ENCODE measurements around the gene PWWP2B. TPM values are rescaled to one million over a fixed set of nuclear protein-coding genes. Genes with fewer than 3 reads are reported as not detected.

The PWWP2B gene
- total and polyA plus RNA-seq, 2 experiments from 2014 or later: 0.66 to 5.8 TPM

DNA sequence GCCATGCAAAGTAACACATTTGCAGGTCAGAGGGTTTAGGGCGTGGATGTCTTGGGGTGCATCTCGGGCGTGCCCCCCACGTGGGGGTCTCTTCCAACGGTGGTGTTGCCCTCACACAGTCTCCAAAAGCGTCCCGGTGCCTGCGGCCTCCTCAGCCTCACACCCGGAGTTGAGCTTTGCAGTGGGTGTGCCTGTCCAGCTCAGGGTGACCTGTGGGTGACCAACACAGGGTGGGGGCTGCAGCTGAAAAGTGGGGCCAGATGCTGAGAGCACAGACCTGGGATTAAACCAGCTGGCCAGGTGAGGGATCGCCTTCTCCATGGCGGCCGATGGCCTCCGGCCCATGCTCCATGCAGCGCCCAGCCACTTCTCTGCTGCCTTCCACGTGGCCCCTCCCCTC is 63.1 kb downstream of the PWWP2B start:
- no peaks in the 10 kb centered on the region for H3K4me1 ChIP-seq (ENCODE audit: insufficient read depth)
- in situ Hi-C loops (cut with MboI): no loop called here
- no peaks in the 10 kb centered on the region for H3K79me2 ChIP-seq (ENCODE audit: insufficient read depth)
- no peak overlapping the region for H3K4me2 ChIP-seq (ENCODE audit: unreplicated experiment)
- H3K9ac ChIP-seq: no peak overlapping the region
- no peak overlapping the region for H3K4me3 ChIP-seq
- TF ChIP-seq EZH2phosphoT487 (IDR thresholded peaks at IDR 0.05; ENCODE audit: insufficient read depth, low read depth): no peak
- no peak for TF ChIP-seq EZH2 (IDR thresholded peaks at IDR 0.05; ENCODE audit: insufficient read depth, poor library complexity, severe bottlenecking)
- no peaks in the 10 kb centered on the region for H3K9me3 ChIP-seq (ENCODE audit: low read depth)
- DNase-seq: no peak
- no peaks in the 10 kb centered on the region for H3K9me2 ChIP-seq (ENCODE audit: insufficient read depth)
- H3F3A ChIP-seq (ENCODE audit: insufficient read depth): no peaks in the 10 kb centered on the region
- no peak overlapping the region for H3K27ac ChIP-seq
- no peaks in the 10 kb centered on the region for H4K20me1 ChIP-seq (ENCODE audit: insufficient read depth)
- 66 to 67% methylated on average over 15 of the region's 15 CpGs for WGBS, 2 experiments (ENCODE audit: low coverage in 1 of 2, low lambda C conversion rate in 2 of 2, missing lambda C conversion rate in 2 of 2)
- H2AFZ ChIP-seq: no peak overlapping the region
- H3K36me3 ChIP-seq (ENCODE audit: low read depth): no peaks in the 10 kb centered on the region
- H3K27me3 ChIP-seq (replicated peaks; ENCODE audit: insufficient read depth): no peaks in the 10 kb centered on the region

DNA sequence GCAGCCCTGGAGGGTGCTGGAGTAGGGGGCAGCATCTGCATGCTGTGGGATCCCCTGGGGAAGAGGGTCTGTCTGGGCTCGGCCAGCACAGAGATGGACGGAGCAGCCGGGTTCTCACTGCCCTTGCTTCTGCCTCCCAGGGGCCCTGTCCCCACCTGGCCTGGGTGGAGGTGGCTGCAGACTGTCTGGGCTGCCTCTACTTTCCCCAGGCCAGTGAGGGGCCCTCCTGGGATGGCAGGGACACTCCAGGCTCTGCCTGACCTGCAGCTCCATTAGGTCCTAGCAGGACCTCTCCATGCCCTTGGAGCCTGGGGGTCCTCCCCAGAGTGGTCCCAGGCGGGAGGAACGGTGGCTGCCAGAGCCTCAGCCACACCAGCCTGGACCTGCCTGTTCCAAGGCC is 63.7 kb downstream of the PWWP2B start:
- Histone ChIP-seq H3K4me2 (ENCODE audit: unreplicated experiment) (no peak overlapping the region), H2AFZ (no peak overlapping the region), H4K20me1 (ENCODE audit: insufficient read depth) (no peaks in the 10 kb centered on the region), H3K27me3 (replicated peaks; ENCODE audit: insufficient read depth) (no peaks in the 10 kb centered on the region), H3K9me3 (ENCODE audit: low read depth) (no peaks in the 10 kb centered on the region), H3K4me3 (no peak overlapping the region), H3F3A (ENCODE audit: insufficient read depth) (no peaks in the 10 kb centered on the region), H3K4me1 (ENCODE audit: insufficient read depth) (no peaks in the 10 kb centered on the region), H3K27ac (no peak overlapping the region), H3K79me2 (ENCODE audit: insufficient read depth) (no peaks in the 10 kb centered on the region), H3K9me2 (ENCODE audit: insufficient read depth) (no peaks in the 10 kb centered on the region), H3K36me3 (ENCODE audit: low read depth) (no peaks in the 10 kb centered on the region), H3K9ac (no peak overlapping the region)
- TF ChIP-seq EZH2phosphoT487 (IDR thresholded peaks at IDR 0.05; ENCODE audit: insufficient read depth, low read depth): no peak
- TF ChIP-seq EZH2 (IDR thresholded peaks at IDR 0.05; ENCODE audit: insufficient read depth, poor library complexity, severe bottlenecking): no peak
- in situ Hi-C loops (cut with MboI): no loop called here
- WGBS, 2 experiments (ENCODE audit: low coverage in 1 of 2, low lambda C conversion rate in 2 of 2, missing lambda C conversion rate in 2 of 2): 90 to 94% methylated on average over 5 of the region's 5 CpGs
- DNase-seq: no peak

GRCh38 chr10:132461103-132461682 is 64.2 kb downstream of the PWWP2B start:
- Histone ChIP-seq H2AFZ (no peak overlapping the region), H3K9me3 (ENCODE audit: low read depth) (no peaks in the 10 kb centered on the region), H3K4me2 (ENCODE audit: unreplicated experiment) (no peak overlapping the region), H3K27ac (no peak overlapping the region), H3K4me3 (no peak overlapping the region), H3K27me3 (replicated peaks; ENCODE audit: insufficient read depth) (no peaks in the 10 kb centered on the region), H3K4me1 (ENCODE audit: insufficient read depth) (no peaks in the 10 kb centered on the region), H4K20me1 (ENCODE audit: insufficient read depth) (no peaks in the 10 kb centered on the region), H3K79me2 (ENCODE audit: insufficient read depth) (no peaks in the 10 kb centered on the region), H3F3A (ENCODE audit: insufficient read depth) (no peaks in the 10 kb centered on the region), H3K9ac (no peak overlapping the region), H3K9me2 (ENCODE audit: insufficient read depth) (no peaks in the 10 kb centered on the region), H3K36me3 (ENCODE audit: low read depth) (no peaks in the 10 kb centered on the region)
- TF ChIP-seq EZH2 (IDR thresholded peaks at IDR 0.05; ENCODE audit: insufficient read depth, poor library complexity, severe bottlenecking) (no peak), EZH2phosphoT487 (IDR thresholded peaks at IDR 0.05; ENCODE audit: insufficient read depth, low read depth) (no peak)
- no peak for DNase-seq
- in situ Hi-C loops (cut with MboI): no loop called here
- 74 to 83% methylated on average over 11 to 14 of the region's 14 CpGs for WGBS, 2 experiments (ENCODE audit: low coverage in 1 of 2, low lambda C conversion rate in 2 of 2, missing lambda C conversion rate in 2 of 2)

DNA sequence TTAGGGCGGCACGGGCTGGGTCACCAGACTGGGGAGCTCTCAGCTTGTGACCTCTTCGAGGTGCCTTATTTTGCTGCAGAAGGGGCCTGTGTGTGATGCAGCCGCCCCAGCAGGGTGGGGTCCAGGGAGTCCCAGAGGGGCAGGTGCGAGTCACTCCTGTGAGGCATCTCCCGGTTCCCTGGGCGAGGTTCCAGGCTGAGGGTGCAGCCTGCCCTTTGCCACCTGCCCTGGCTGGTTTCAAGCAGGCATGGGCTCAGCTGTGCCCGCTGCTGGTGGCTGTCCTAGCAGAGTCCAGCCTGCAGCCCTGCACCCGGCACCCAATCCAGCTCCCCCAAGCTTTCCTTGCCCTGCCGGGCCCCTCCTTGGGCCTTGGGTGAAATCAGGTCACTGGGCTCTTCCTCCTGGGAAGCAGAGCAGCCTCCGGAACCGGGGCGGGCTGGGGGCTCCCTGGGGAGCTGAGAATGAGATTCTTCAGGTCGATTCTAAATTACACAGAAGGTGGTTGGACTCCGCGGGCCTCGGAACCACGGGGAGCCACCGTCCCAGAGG is 64.8 kb downstream of the PWWP2B start:
- Histone ChIP-seq H3K4me3 (no peak overlapping the region), H3K36me3 (ENCODE audit: low read depth) (no peaks in the 10 kb centered on the region), H3K4me2 (ENCODE audit: unreplicated experiment) (no peak overlapping the region), H3K9ac (no peak overlapping the region), H3K27me3 (replicated peaks; ENCODE audit: insufficient read depth) (no peaks in the 10 kb centered on the region), H4K20me1 (ENCODE audit: insufficient read depth) (no peaks in the 10 kb centered on the region), H3K9me2 (ENCODE audit: insufficient read depth) (no peaks in the 10 kb centered on the region), H3K9me3 (ENCODE audit: low read depth) (no peaks in the 10 kb centered on the region), H3F3A (ENCODE audit: insufficient read depth) (no peaks in the 10 kb centered on the region), H2AFZ (no peak overlapping the region), H3K27ac (no peak overlapping the region), H3K4me1 (ENCODE audit: insufficient read depth) (no peaks in the 10 kb centered on the region), H3K79me2 (ENCODE audit: insufficient read depth) (no peaks in the 10 kb centered on the region)
- peak; percentile 45 for DNase-seq
- in situ Hi-C loops (cut with MboI): no loop called here
- TF ChIP-seq EZH2 (IDR thresholded peaks at IDR 0.05; ENCODE audit: insufficient read depth, poor library complexity, severe bottlenecking): no peak
- TF ChIP-seq EZH2phosphoT487 (IDR thresholded peaks at IDR 0.05; ENCODE audit: insufficient read depth, low read depth): no peak
- 69 to 71% methylated on average over 15 of the region's 19 CpGs for WGBS, 2 experiments (ENCODE audit: low coverage in 1 of 2, low lambda C conversion rate in 2 of 2, missing lambda C conversion rate in 2 of 2)
